ENCODE results near the gene SYT9.

SYT9 gene, protein sequence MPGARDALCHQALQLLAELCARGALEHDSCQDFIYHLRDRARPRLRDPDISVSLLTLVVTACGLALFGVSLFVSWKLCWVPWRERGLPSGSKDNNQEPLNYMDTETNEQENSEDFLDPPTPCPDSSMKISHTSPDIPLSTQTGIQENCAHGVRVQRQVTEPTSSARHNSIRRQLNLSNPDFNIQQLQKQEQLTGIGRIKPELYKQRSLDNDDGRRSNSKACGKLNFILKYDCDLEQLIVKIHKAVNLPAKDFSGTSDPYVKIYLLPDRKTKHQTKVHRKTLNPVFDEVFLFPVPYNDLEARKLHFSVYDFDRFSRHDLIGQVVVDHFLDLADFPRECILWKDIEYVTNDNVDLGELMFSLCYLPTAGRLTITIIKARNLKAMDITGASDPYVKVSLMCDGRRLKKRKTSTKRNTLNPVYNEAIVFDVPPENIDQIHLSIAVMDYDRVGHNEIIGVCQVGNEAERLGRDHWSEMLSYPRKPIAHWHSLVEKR

DNA sequence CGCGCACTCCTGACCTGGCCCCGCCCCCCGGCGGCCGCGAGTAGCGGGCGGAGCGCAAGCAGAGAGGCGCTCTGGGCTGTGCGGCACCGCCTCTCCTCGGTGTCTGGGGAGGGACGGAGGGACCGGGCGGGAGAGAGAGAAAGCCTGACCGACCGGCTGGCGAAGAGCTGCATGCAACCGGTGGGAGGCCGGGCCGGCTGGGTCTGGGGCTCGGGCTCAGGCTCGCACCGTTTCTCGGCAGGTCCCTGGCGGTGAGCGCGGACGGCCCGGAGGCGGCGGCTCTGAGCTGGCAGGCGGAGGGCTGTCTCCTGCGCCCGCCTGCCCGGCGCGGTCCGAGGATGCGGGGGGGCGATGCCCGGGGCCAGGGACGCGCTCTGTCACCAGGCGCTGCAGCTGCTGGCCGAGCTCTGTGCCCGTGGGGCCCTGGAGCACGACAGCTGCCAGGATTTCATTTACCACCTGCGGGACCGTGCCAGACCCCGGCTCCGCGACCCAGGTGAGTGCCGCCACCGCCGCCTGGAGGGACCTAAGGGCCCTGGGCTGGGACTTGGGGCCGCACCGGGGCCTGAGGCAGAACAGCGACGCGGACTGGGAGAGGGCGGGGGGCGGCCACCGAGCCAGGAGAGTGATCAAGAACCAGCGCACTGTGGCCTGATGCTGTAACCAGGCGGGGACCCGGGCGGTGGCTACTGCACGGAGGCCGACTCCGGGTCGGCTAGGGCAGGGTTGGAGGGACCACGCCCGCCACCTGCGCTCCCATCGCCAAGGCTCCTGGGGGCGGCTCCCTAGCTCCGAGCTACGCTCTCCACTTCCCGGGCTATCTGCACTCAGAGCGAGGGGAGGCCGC lies at the start of gene SYT9:
Gene SYT9 (plus strand): TSS at position 69 of the 847 bp plus-strand sequence. CDS start 283 bp downstream, at position 352.
- DNase-seq: peak; percentile 61

GRCh38 chr11:7202412-7202811 lies 49.3 kb upstream of the SYT9 start:
- DNase-seq: no peak

DNA sequence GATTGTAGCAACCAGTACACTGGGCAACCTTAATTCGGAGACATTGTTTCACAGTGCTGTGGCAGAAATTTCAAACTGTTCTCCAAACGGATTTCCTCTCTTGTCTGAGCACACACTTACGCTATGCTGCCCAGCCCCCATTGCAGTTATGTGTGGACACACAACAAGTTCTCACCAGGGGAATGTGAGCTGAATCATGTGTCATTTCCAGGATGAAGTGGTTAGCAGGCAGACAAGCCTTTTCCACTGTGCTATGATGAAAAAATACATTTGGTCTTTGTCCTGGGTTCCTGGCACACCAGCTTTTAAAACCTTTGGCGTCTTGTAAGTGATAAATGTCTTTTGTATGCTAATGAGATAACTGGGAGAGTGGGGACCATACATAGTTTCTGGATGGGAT lies 46.9 kb upstream of the SYT9 start:
- no peak for DNase-seq

GRCh38 chr11:7208391-7208790 lies 43.3 kb upstream of the SYT9 start:
- no peak for DNase-seq

DNA sequence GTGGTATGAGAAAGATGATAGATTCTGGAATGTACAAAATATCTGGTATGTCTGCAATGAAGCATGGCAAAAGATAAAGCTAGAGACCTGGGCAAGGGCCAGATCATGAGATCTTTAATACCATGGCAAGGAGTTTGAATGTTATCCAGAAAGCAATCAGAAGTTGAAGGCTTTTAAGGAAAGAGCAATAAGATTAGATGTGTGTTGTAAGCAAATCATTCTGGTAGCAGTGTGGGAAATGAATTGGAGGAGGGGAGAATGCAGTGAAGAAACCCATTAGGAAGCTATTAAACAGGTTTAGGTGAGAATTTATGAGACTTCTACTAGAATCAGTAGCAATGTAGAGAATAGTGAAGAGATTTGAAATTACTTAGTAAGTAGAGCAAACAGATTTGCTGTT lies 32.2 kb upstream of the SYT9 start:
- no peak for DNase-seq

DNA sequence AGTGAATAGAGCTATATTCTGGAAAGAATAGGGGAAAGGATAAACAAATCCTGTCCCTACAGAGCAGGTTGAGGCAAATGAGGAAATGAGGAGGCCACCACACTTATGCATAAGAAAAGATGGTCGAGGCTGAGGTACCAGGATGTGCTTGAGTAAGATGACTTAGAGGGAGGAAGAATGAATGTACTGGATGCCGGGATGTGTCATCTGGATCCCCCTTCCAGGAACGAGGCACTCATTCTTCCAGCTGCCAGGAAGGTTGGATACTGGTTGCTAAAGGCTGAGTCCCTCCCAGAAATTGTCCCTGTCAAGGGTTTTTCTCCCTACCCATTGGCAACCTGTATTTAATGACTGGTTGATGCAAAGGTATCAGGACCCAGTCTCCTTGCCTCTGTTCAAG lies 31.1 kb upstream of the SYT9 start:
- DNase-seq: no peak

GRCh38 chr11:7222619-7223018 lies 29.1 kb upstream of the SYT9 start:
- no peak for DNase-seq

GRCh38 chr11:7239877-7240276 lies 11.8 kb upstream of the SYT9 start:
- DNase-seq: no peak

GRCh38 chr11:7245341-7245740 lies 6.4 kb upstream of the SYT9 start:
- DNase-seq: no peak

DNA sequence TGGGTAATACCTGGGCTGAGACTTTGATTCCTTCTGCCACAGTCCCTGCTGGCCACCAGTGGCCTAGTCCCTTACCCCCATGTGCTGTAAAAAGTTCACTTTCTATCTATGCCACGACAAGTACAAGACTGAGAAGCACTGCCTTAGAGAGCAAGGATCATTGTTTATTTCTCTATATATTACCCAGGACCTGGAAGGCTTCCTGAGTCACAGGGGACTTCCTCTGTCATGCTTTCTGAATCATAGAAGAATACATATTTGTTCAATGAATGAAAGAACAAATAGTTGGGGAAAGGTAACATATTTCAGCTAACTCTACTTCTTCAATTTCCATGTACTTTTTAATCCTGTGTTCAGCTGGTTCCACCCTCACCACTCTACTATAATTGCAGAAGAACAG lies 5.5 kb upstream of the SYT9 start:
- no peak for DNase-seq

DNA sequence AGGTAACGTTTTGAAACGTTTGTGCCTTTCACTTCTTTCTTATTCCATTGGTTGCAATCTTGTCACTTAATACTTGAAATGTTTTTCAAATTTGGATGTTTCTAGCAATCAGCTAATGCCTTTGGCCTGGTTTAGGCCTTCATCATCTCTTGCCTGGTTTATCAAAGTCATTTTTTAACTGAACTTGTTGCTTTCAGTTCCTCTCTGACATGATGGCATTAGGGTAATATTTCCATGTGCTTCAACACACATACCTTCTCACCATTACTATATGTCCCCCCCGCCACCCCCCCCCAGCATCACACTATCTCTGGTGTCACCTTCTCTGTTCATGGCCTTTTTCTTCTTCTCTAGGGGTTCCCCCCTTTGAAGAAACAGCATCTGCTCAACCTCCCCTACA lies 1.5 kb upstream of the SYT9 start:
- DNase-seq: no peak

DNA sequence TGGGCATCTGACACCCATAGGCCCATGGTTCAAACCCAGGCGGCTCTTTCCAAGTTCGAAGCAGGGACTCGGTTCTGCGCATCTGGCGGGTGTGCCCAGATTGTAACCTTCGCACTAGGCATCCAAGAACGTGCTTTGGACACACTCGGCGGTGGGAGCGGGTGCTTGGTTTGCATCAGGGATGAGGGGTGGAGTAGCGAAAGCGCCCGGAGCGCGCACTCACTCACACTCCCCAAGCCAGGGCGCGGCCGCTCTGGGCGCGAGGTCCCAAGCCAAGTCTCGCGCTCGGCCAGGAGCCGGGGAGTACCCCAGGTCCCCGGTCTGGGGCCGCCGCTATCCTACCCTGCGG lies 243 bp upstream of the SYT9 start:
- no peak for DNase-seq

GRCh38 chr11:7252683-7253213 lies 1.0 kb downstream of the SYT9 start:
- no peak for DNase-seq

- DNase-seq: no peak
Observed at GRCh38 chr11:7253800-7254199, 2.1 kb downstream of the SYT9 start.

DNA sequence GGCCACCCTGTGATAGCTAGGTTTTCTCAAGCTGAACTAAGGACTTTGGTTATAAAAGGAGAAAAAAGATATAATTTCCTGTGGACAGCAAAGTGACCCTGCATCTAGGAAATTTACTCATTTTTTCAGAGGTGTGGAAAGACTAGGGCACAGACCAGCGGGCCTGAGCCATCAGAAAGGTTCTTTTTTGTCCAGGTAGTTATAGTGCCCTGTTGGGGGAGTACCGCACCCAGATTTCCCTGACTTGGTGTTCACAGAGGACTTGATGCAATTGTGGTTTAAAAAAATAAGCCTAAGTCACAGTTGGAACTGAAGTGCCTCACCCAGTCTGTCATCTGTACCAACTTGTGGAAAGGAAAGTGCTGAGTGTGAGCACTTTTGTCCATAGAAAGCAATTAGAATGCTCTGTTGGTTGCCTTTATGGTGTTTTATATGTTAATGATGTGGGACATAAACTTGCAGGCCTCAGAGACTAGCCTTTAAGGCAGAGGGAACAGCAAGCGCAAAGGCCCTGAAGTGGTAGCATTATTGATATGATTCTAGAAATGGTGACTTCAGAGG lies 3.1 kb downstream of the SYT9 start:
- no peak for DNase-seq

DNA sequence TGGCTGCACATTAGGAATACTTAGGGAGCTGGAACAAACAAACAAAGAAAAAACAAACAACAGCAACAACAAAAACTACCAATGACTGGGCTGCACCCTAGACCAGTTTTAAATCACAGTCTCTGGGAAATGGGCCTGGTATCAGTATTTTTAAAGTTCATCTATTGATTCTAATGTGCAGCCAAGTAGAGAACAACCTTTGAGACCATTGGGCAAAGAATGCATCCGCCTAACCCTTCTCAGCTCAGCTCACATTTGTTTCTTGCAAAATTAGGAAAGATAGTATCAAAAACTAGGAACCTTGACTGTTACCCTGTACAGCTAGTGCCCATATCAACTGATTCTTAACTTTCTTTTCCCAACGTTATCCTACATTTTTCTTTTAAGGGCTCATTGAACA lies 5.2 kb downstream of the SYT9 start:
- no peak for DNase-seq

DNA sequence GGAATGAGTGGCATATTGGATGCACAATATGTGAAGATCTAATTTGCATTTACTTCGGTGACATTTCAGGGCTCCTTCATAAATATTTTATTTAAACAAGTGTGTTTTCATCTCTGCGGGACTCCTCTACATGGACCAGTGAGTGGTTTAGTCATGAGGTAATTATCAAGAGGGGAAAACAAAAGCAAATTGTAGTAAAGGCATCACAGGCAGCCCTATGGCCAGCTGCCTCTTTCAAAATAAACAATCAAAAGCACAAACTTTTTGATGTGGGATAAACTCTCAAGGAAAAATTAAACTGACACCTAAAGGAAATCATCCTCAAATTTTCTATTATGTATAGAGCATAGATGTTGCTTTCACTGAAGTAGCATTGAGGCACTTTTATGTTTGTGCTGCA lies 6.0 kb downstream of the SYT9 start:
- DNase-seq: no peak

DNA sequence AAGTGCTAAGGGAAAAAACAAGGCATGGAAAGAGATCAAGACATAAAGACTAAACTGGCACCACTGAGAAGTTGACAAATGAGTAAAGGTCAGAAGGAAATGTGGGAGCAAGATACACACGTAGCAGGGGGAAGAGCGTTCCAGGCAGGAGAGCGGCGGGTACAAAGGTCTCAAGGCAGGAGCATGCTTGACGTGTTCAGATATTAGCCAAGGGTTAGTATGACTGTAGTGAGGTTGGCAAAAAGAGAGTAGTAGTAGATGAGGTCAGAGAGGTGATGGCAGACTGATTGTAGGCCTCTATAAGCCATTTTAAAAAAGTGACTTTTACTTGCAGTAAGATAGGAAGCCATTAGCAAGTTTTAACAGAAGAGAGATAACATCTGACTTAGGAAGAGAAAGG lies 9.9 kb downstream of the SYT9 start:
- DNase-seq: no peak

GRCh38 chr11:7262672-7263071 lies 11.0 kb downstream of the SYT9 start:
- no peak for DNase-seq

DNA sequence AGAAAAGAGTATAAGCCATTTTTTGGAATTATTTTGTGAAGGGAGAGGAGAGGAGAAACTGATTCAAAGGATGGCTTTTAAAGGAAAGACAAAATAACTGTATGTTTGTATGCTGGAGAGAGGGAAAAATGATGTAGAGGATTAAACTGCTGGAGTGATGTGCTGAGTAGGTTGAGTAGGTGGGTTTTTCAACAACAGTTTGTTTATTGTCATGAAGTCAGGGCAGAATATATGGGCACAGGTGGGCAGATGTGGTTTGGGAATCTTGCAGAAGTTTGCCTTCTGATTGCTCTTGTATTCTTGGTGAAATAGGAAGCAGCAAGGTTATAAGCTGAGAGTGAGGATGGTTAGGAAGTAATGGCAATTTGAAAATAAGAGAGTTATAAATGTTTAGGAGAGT lies 12.1 kb downstream of the SYT9 start:
- DNase-seq: no peak

GRCh38 chr11:7268758-7269157 lies 17.1 kb downstream of the SYT9 start:
- no peak for DNase-seq

DNA sequence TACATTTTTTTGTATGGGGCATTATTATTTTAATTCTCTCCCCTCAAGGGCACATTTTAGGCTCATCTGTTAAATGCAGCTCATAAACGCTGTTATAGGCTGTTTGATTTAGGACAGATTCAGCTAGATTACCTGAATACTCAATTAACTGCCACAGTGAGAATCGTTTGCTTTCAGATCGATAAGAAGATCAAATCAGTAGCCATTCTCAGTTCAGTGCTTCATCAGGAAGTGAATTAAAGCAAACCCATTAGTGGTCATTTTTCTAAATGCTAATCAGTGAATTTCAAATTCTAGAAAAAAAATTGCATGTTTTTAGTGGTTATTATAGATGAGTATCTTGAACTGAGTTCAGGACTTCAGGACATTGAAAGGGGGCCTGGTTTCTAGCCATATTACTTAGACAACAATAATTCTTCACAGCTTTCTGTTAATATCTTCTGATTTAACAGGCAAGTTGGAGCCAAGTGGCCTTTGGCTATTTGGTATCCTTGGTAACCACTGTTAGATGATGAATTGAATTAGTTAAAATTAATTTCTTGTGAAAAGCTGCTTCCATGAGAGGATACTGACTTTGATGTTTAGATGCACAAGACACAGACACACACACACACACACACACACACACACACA lies 18.6 kb downstream of the SYT9 start:
- DNase-seq: no peak

- no peak for DNase-seq
Observed at GRCh38 chr11:7272373-7272772, 20.7 kb downstream of the SYT9 start.
